Measurements from ENCODE around the gene CPED1.

GRCh38 chr7:121219026-121219425 is 230.5 kb downstream of the CPED1 start:
- TF ChIP-seq EZH2 (IDR thresholded peaks at IDR 0.05; ENCODE audit: borderline replicate concordance, low read length): no peak
- TF ChIP-seq CTCF (IDR thresholded peaks at IDR 0.05; ENCODE audit: low read length): no peak

Data from OCI-LY1 (cell line).